ES-I3 (cell line): ENCODE measurements around the gene ARHGAP28.

Experiments used
- H3K36me3 ChIP-seq: 2 replicates; pipeline ENCODE4 v1.6.1; 2013; ENCODE audit warnings: mild to moderate bottlenecking, low read length, control low read depth, moderate library complexity; ENCODE audit not compliant: insufficient read depth
- H3K4me1 ChIP-seq: 2 replicates; pipeline ENCODE4 v1.6.1; 2013; ENCODE audit warnings: mild to moderate bottlenecking, control low read depth, low read length; ENCODE audit not compliant: insufficient read depth
- H3K9ac ChIP-seq: 2 replicates; pipeline ENCODE4 v1.6.1; 2013; ENCODE audit warnings: low read depth, mild to moderate bottlenecking, low read length, moderate library complexity
- H3K9me3 ChIP-seq: 2 replicates; pipeline ENCODE4 v1.6.1; 2013; ENCODE audit warnings: mild to moderate bottlenecking, low read length, moderate library complexity; ENCODE audit not compliant: control insufficient read depth, insufficient read depth

Gene ARHGAP28

GRCh38 chr18:6868033-6868432, 138.5 kb downstream of the ARHGAP28 start:
- no peaks in the 10 kb centered on the region for H3K36me3 ChIP-seq
- H3K9me3 ChIP-seq, result no peaks in the 10 kb centered on the region
- H3K9ac ChIP-seq, result no peak overlapping the region
- 0 out of 2 replicates have a peak, but pooled peaks cover 5% of the 10 kb centered on the region for H3K4me1 ChIP-seq

- no peaks in the 10 kb centered on the region for H3K4me1 ChIP-seq
- H3K9me3 ChIP-seq, result no peaks in the 10 kb centered on the region
- no peaks in the 10 kb centered on the region for H3K36me3 ChIP-seq
- no peak overlapping the region for H3K9ac ChIP-seq
Measured at GRCh38 chr18:6871566-6871965, 142.1 kb downstream of the ARHGAP28 start.

- Histone ChIP-seq H3K9me3 (no peaks in the 10 kb centered on the region), H3K9ac (no peak overlapping the region), H3K4me1 (no peaks in the 10 kb centered on the region), H3K36me3 (no peaks in the 10 kb centered on the region)
Measured at GRCh38 chr18:6873040-6873751, 143.7 kb downstream of the ARHGAP28 start.

- Histone ChIP-seq H3K4me1 (peaks cover 4% of the 10 kb centered on the region), H3K9me3 (no peaks in the 10 kb centered on the region)
Measured at GRCh38 chr18:6874315-6874714, 144.8 kb downstream of the ARHGAP28 start.

GRCh38 chr18:6875749-6876148, 146.2 kb downstream of the ARHGAP28 start:
- Histone ChIP-seq H3K9ac (no peak overlapping the region), H3K9me3 (no peaks in the 10 kb centered on the region), H3K4me1 (peaks cover 18% of the 10 kb centered on the region), H3K36me3 (no peaks in the 10 kb centered on the region)

More at GRCh38 chr18:6874315-6874714, 144.8 kb downstream of the ARHGAP28 start:
- H3K9ac ChIP-seq, result no peak overlapping the region
- H3K36me3 ChIP-seq, result no peaks in the 10 kb centered on the region

- Histone ChIP-seq H3K9ac (no peak overlapping the region), H3K9me3 (no peaks in the 10 kb centered on the region), H3K36me3 (no peaks in the 10 kb centered on the region), H3K4me1 (peaks cover 21% of the 10 kb centered on the region)
Measured at GRCh38 chr18:6876641-6877041, 147.1 kb downstream of the ARHGAP28 start.

GRCh38 chr18:6877288-6877687, 147.8 kb downstream of the ARHGAP28 start:
- Histone ChIP-seq H3K4me1 (peaks cover 21% of the 10 kb centered on the region), H3K9me3 (no peaks in the 10 kb centered on the region), H3K9ac (no peak overlapping the region), H3K36me3 (no peaks in the 10 kb centered on the region)

GRCh38 chr18:6878556-6879297, 149.2 kb downstream of the ARHGAP28 start:
- Histone ChIP-seq H3K9me3 (no peaks in the 10 kb centered on the region), H3K36me3 (no peaks in the 10 kb centered on the region), H3K9ac (no peak overlapping the region), H3K4me1 (peaks cover 21% of the 10 kb centered on the region)

GRCh38 chr18:6879508-6880195, 150.1 kb downstream of the ARHGAP28 start:
- Histone ChIP-seq H3K36me3 (no peaks in the 10 kb centered on the region), H3K9ac (no peak overlapping the region), H3K4me1 (peaks cover 21% of the 10 kb centered on the region), H3K9me3 (no peaks in the 10 kb centered on the region)

- Histone ChIP-seq H3K9me3 (no peaks in the 10 kb centered on the region), H3K9ac (no peak overlapping the region), H3K4me1 (peaks cover 21% of the 10 kb centered on the region), H3K36me3 (no peaks in the 10 kb centered on the region)
Measured at GRCh38 chr18:6881034-6881820, 151.7 kb downstream of the ARHGAP28 start.

- Histone ChIP-seq H3K9ac (no peak overlapping the region), H3K9me3 (no peaks in the 10 kb centered on the region), H3K4me1 (peaks cover 21% of the 10 kb centered on the region), H3K36me3 (no peaks in the 10 kb centered on the region)
Measured at GRCh38 chr18:6882401-6882800, 152.9 kb downstream of the ARHGAP28 start.

GRCh38 chr18:6885006-6885481, 155.5 kb downstream of the ARHGAP28 start:
- H3K9ac ChIP-seq, result no peak overlapping the region
- no peaks in the 10 kb centered on the region for H3K9me3 ChIP-seq

GRCh38 chr18:6885992-6886796, 156.7 kb downstream of the ARHGAP28 start:
- Histone ChIP-seq H3K4me1 (no peaks in the 10 kb centered on the region; the same call in 1 of the 2 replicates), H3K9me3 (no peaks in the 10 kb centered on the region), H3K36me3 (no peaks in the 10 kb centered on the region), H3K9ac (no peak overlapping the region)

More at GRCh38 chr18:6885006-6885481, 155.5 kb downstream of the ARHGAP28 start:
- no peaks in the 10 kb centered on the region for H3K36me3 ChIP-seq
- peaks cover 10% of the 10 kb centered on the region; the same call in 1 of the 2 replicates for H3K4me1 ChIP-seq
